ENCODE results near the gene CDKAL1.

The CDKAL1 gene

DNA sequence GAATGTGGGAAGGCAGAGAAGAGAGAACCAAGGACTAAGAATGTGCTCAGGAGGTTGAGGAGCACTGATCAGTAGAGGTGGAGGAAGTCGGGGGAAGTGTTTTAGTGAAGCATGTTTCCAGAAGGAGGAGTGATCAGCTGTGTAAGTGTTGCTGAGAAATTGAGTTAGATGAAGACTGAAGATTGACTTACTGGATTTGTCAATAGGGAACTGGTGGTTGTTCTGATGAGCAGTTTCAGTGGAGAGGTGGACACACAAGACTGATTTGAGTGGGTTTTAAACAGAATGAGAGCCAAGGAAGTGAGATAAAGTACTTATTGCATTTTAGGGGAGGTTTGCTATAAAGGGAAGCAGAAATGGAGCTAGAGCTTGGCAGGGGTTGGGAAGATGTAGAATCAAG is 182.6 kb downstream of the CDKAL1 start:
- no peaks in the 10 kb centered on the region for H3K36me3 ChIP-seq (replicated peaks; ENCODE audit: insufficient read depth, low read length)
- H3K9ac ChIP-seq (ENCODE audit: low read length), result no peak overlapping the region
- H3K4me1 ChIP-seq (ENCODE audit: low read length), result 0 out of 2 replicates have a peak, but pooled peaks cover 4% of the 10 kb centered on the region
- TF ChIP-seq EZH2phosphoT487 (IDR thresholded peaks at IDR 0.05; ENCODE audit: low read length) (no peak), CTCF (IDR thresholded peaks at IDR 0.05; ENCODE audit: low read length) (no peak), EZH2 (optimal IDR thresholded peaks at IDR 0.05; ENCODE audit: low read depth, low read length) (no peak)
- no peak overlapping the region for H3K27ac ChIP-seq (ENCODE audit: low read length)
- no peak overlapping the region for H3K4me2 ChIP-seq (ENCODE audit: low read depth, low read length)
- H4K20me1 ChIP-seq (ENCODE audit: insufficient read depth, low read length), result no peaks in the 10 kb centered on the region
- H3K9me3 ChIP-seq (replicated peaks; ENCODE audit: insufficient read depth, low read length), result no peaks in the 10 kb centered on the region
- DNase-seq, result no peak
- H3K4me3 ChIP-seq (ENCODE audit: low read length), result no peak overlapping the region
- no peaks in the 10 kb centered on the region; the same call in 1 of the 2 replicates for H3F3A ChIP-seq (ENCODE audit: insufficient read depth, low read length)
- H3K79me2 ChIP-seq (ENCODE audit: low read length), result 0 out of 2 replicates have a peak, but pooled peaks cover 9% of the 10 kb centered on the region
- H2AFZ ChIP-seq (ENCODE audit: low read length), result no peak overlapping the region
- no peaks in the 10 kb centered on the region for H3K9me2 ChIP-seq (replicated peaks; ENCODE audit: insufficient read depth, low read length)
- H3K27me3 ChIP-seq (replicated peaks; ENCODE audit: insufficient read depth, low read length), result no peaks in the 10 kb centered on the region

DNA sequence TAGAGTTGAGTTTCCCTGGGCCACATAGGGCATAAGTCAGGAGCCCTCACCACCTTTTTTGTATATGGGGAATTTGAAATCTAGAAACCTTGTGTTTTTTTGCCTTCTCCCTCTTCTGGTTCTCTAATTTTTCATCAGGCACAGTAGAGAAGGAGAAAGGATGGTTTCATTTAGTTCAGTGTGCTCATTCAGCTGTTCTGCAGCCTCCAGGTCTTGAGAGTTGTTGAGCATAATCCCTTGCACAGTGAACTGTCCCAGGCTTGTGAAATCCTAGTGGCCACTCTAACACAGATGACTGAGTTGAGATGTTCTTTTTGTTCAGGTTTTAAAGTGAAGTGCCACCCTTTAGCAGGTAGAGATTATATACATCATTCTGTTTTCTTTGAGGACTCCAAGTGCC is 183.5 kb downstream of the CDKAL1 start:
- Histone ChIP-seq H3K79me2 (ENCODE audit: low read length) (0 out of 2 replicates have a peak, but pooled peaks cover 9% of the 10 kb centered on the region), H3K4me2 (ENCODE audit: low read depth, low read length) (no peak overlapping the region), H3K36me3 (replicated peaks; ENCODE audit: insufficient read depth, low read length) (no peaks in the 10 kb centered on the region), H3K9me2 (replicated peaks; ENCODE audit: insufficient read depth, low read length) (no peaks in the 10 kb centered on the region), H3K9me3 (replicated peaks; ENCODE audit: insufficient read depth, low read length) (no peaks in the 10 kb centered on the region), H3K9ac (ENCODE audit: low read length) (no peak overlapping the region), H3F3A (ENCODE audit: insufficient read depth, low read length) (no peaks in the 10 kb centered on the region; the same call in 1 of the 2 replicates), H3K27ac (ENCODE audit: low read length) (no peak overlapping the region), H3K4me3 (ENCODE audit: low read length) (no peak overlapping the region), H3K4me1 (ENCODE audit: low read length) (peaks cover 9% of the 10 kb centered on the region; the same call in 1 of the 2 replicates), H2AFZ (ENCODE audit: low read length) (no peak overlapping the region), H3K27me3 (replicated peaks; ENCODE audit: insufficient read depth, low read length) (no peaks in the 10 kb centered on the region), H4K20me1 (ENCODE audit: insufficient read depth, low read length) (no peaks in the 10 kb centered on the region)
- no peak for TF ChIP-seq EZH2 (optimal IDR thresholded peaks at IDR 0.05; ENCODE audit: low read depth, low read length)
- TF ChIP-seq CTCF (IDR thresholded peaks at IDR 0.05; ENCODE audit: low read length), result no peak
- no peak for TF ChIP-seq EZH2phosphoT487 (IDR thresholded peaks at IDR 0.05; ENCODE audit: low read length)
- DNase-seq, result no peak

- Histone ChIP-seq H3K4me2 (ENCODE audit: low read depth, low read length) (no peak overlapping the region), H3K9me2 (replicated peaks; ENCODE audit: insufficient read depth, low read length) (no peaks in the 10 kb centered on the region), H3F3A (ENCODE audit: insufficient read depth, low read length) (no peaks in the 10 kb centered on the region; the same call in 1 of the 2 replicates), H3K79me2 (ENCODE audit: low read length) (peaks cover 15% of the 10 kb centered on the region; the same call in 1 of the 2 replicates), H3K27ac (ENCODE audit: low read length) (no peak overlapping the region), H2AFZ (ENCODE audit: low read length) (no peak overlapping the region), H3K4me1 (ENCODE audit: low read length) (peaks cover 12% of the 10 kb centered on the region; the same call in 1 of the 2 replicates), H4K20me1 (ENCODE audit: insufficient read depth, low read length) (no peaks in the 10 kb centered on the region), H3K9ac (ENCODE audit: low read length) (no peak overlapping the region), H3K9me3 (replicated peaks; ENCODE audit: insufficient read depth, low read length) (no peaks in the 10 kb centered on the region), H3K4me3 (ENCODE audit: low read length) (no peak overlapping the region), H3K36me3 (replicated peaks; ENCODE audit: insufficient read depth, low read length) (no peaks in the 10 kb centered on the region), H3K27me3 (replicated peaks; ENCODE audit: insufficient read depth, low read length) (no peaks in the 10 kb centered on the region)
- no peak for DNase-seq
- no peak for TF ChIP-seq EZH2 (optimal IDR thresholded peaks at IDR 0.05; ENCODE audit: low read depth, low read length)
- no peak for TF ChIP-seq EZH2phosphoT487 (IDR thresholded peaks at IDR 0.05; ENCODE audit: low read length)
- no peak for TF ChIP-seq CTCF (IDR thresholded peaks at IDR 0.05; ENCODE audit: low read length)
Observed at GRCh38 chr6:20718705-20719653, 184.7 kb downstream of the CDKAL1 start.
